Measurements from ENCODE around the gene CALR3.

CALR3 gene

GRCh38 chr19:16531380-16531669 lies 35.4 kb upstream of the CALR3 start:
- TF ChIP-seq CTCF (IDR thresholded peaks at IDR 0.05; ENCODE audit: low read depth, low read length), result no peak
- Histone ChIP-seq H3K36me3 (peaks cover 97% of the 10 kb centered on the region), H3K9me3 (no peaks in the 10 kb centered on the region), H3K4me1 (no peaks in the 10 kb centered on the region), H3K27me3 (no peaks in the 10 kb centered on the region), H3K4me3 (ENCODE audit: low read depth, low read length) (no peak overlapping the region)
- no peak for DNase-seq

- Histone ChIP-seq H3K9me3 (no peaks in the 10 kb centered on the region), H3K27me3 (no peaks in the 10 kb centered on the region), H3K36me3 (peaks cover 97% of the 10 kb centered on the region), H3K4me3 (ENCODE audit: low read depth, low read length) (no peak overlapping the region), H3K4me1 (no peaks in the 10 kb centered on the region)
- DNase-seq, result no peak
- TF ChIP-seq CTCF (IDR thresholded peaks at IDR 0.05; ENCODE audit: low read depth, low read length), result no peak
Measured at GRCh38 chr19:16530540-16531379, 34.8 kb upstream of the CALR3 start.

GRCh38 chr19:16529466-16530144 lies 33.6 kb upstream of the CALR3 start:
- no peak overlapping the region for H3K4me3 ChIP-seq (ENCODE audit: low read depth, low read length)
- no peaks in the 10 kb centered on the region for H3K27me3 ChIP-seq
- H3K36me3 ChIP-seq, result peaks cover 97% of the 10 kb centered on the region
- TF ChIP-seq CTCF (IDR thresholded peaks at IDR 0.05; ENCODE audit: low read depth, low read length), result no peak
- no peaks in the 10 kb centered on the region for H3K4me1 ChIP-seq
- no peak for DNase-seq
- H3K9me3 ChIP-seq, result no peaks in the 10 kb centered on the region

DNA sequence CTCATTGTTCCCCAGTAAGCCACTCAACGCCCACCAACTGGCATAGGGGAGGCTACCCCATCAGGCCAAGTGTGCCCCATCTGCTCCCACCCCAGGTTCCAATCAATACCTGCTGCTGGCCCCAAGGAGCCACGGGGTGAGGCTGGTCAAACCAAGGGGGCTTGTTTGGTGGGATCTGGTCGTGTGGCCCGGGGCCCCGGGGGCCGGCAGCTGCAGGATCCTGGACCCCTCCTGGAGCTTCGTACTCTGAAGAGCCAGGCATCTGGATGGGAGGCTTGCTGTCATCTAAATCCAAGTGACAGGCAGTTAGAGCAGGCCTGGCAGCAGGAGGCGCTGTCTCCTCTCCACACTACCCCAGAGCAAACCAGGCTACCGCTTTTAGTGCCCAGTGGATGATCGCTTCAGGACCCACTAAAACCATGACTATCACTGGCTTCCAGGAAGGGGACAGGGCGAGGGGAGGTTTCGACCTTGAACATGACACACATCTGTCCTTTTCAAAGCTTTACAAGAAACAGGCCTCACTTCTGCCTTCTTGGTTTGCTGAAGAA lies 32.1 kb upstream of the CALR3 start:
- TF ChIP-seq CTCF (IDR thresholded peaks at IDR 0.05; ENCODE audit: low read depth, low read length), result peak; percentile 62
- no peak overlapping the region for H3K4me3 ChIP-seq (ENCODE audit: low read depth, low read length)
- peak; percentile 58 for DNase-seq
- peaks cover 93% of the 10 kb centered on the region for H3K36me3 ChIP-seq
- H3K4me1 ChIP-seq, result no peaks in the 10 kb centered on the region
- H3K9me3 ChIP-seq, result no peaks in the 10 kb centered on the region
- H3K27me3 ChIP-seq, result no peaks in the 10 kb centered on the region

DNA sequence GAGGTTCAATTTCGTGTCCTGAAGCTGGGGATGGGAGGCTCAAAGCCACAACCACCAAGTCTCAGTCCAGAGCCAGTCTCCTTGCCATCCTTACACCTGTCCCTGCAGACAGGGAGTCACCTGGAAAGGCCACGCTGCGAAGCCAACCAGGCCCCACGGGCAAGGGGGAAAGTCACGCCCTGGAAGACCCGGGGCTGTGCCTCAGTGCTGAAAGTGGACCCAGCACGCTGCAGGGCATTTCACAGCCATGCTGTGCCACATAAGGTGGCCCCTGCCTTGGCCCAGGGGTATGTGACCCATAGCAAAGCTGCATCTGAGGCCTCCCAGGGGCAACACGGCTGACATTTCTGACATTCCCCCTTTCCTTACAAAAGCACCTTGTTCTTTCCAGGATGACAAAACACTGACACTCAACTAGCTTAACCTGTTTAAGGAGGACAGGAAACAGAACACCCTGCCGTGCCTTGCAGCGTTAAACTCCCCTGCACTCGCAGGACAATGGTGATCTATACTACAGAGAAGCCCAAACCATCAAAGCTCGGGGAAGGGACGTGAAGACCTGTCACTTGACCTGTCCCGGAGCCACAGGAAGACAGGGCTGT lies 31.5 kb upstream of the CALR3 start:
- Histone ChIP-seq H3K4me3 (ENCODE audit: low read depth, low read length) (no peak overlapping the region), H3K4me1 (no peaks in the 10 kb centered on the region), H3K36me3 (peaks cover 93% of the 10 kb centered on the region), H3K9me3 (no peaks in the 10 kb centered on the region), H3K27me3 (no peaks in the 10 kb centered on the region)
- TF ChIP-seq CTCF (IDR thresholded peaks at IDR 0.05; ENCODE audit: low read depth, low read length), result no peak
- DNase-seq, result no peak
